H54 (cell line): ENCODE measurements around the gene CBFB.
"Not testable (repeated sequence)": the region's sequence is repeated elsewhere in the genome, so short reads cannot be mapped to it uniquely, and the experiment has no call there.

Experiments
- DNase-seq: peaks from one replicate; pipeline ENCODE4 v3.0.0; 2011; ENCODE audit warnings: low spot score, mixed read lengths; ENCODE audit not compliant: insufficient read length
- FAIRE-seq: peaks from 3 replicates; lab custom pipeline; 2011; peaks lifted over from hg19 to GRCh38; lab: Jason Lieb, UNC
- POLR2A ChIP-seq: IDR thresholded peaks from 2 replicates; pipeline ENCODE4 v1.6.1; 2011; ENCODE audit warnings: low read depth, mild to moderate bottlenecking, low read length

The CBFB gene

DNA sequence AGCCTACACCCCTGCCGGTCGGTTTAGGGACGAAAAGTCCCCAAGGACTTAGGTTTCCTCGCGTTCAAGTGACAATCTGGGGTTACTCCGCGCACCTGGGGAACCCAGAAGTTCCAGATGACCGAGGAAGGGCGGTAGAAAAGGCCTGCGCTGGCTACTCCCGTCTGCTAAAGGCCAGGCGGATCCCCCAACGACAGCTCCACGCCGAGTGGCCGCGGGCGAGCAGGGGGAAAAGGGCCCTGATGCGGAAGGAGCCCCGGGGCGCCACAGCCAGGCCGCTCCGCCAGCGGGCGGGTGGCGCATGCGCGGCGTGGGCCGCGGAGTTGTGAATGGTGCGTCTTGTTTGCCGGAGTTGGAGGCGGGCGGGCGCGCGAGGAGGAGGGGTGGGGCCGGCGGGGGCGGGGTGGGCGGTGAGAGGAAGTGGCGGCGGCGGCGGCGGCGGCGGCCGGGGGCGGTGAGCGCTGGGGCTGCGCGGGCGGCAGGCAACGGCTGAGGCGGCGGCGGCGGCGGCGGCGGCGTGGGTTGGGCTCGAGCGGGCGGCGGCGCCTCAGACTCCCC is at the start of gene CBFB:
TSS of gene CBFB (plus strand) at position 454 of the 558 bp plus-strand sequence. CDS start 259 bp downstream, outside the sequence.
- DNase-seq (peak; percentile 94), FAIRE-seq (no peak)
- TF ChIP-seq POLR2A = peak; percentile 92

DNA sequence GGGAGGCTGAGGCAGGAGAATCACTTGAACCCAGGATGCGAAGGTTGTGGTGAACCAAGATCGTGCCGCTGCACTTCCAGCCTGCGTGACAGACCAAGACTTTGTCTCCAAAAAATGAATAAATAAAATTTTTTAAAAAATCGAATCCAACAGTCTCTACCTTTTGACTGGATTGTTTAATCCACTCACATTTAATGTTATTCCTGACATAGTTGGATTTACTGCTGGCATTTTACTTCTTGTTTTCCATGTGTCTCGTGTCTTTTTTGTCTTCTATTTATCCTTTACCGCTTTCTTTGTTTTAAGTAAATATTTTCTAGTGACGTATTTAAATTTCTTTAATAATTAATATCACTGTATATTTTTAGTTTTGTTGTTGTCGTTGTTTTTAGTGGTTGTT is 45.9 kb upstream of the CBFB start:
- no peak for TF ChIP-seq POLR2A
- no peak for DNase-seq
- no peak for FAIRE-seq

GRCh38 chr16:66984892-66985311 is 44.0 kb upstream of the CBFB start:
- no peak for DNase-seq
- no peak for TF ChIP-seq POLR2A
- FAIRE-seq = no peak

DNA sequence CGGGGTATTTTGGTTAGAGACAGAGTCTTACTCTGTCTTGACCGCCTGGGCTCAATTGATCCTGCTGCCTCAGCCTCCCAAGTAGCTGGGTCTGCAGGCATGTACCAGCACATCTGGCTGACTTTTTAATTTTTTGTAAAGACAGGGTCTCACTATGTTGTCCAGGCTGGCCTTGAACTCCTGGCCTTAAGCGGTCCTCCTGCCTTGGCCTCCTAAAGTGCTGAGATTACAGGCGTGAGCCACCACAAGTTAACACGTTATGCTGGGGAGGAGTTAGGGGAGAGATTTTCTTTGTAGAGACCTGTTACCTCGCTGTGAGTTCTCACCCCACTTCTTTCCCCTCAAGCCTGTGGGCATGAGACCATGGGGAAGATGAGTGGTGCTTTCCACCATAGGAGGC is 42.4 kb upstream of the CBFB start:
- FAIRE-seq = no peak

GRCh38 chr16:66988197-66988788 is 40.7 kb upstream of the CBFB start, which contains the start of gene CES4A:
Gene CES4A, plus strand, starts transcription at chr16:66988589. Its CDS starts 184 bp downstream, at chr16:66988773.
- FAIRE-seq = no peak
- no peak for TF ChIP-seq POLR2A
- no peak for DNase-seq

More for the DNA sequence above, 42.4 kb upstream of the CBFB start:
- no peak for DNase-seq
- TF ChIP-seq POLR2A = no peak

GRCh38 chr16:66991545-66992077 is 37.3 kb upstream of the CBFB start:
- FAIRE-seq (no peak), DNase-seq (no peak)
- no peak for TF ChIP-seq POLR2A

DNA sequence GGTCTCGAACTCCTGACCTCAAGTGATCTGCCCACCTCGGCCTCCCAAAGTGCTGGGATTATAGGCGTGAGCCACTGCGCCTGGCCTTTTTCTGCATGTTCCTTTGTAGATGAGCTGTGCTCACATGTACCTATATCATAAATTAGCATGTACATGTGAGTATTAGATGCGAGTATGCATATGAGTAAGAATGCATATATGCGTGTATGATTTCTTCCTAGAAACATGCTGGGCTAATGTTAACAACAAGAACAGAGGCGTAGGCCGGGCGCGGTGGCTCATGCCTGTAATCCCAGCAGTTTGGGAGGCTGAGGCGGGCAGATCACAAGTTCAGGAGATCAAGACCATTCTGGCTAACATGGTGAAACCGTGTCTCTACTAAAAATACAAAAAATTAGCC is 35.4 kb upstream of the CBFB start:
- not testable (repeated sequence) for DNase-seq

DNA sequence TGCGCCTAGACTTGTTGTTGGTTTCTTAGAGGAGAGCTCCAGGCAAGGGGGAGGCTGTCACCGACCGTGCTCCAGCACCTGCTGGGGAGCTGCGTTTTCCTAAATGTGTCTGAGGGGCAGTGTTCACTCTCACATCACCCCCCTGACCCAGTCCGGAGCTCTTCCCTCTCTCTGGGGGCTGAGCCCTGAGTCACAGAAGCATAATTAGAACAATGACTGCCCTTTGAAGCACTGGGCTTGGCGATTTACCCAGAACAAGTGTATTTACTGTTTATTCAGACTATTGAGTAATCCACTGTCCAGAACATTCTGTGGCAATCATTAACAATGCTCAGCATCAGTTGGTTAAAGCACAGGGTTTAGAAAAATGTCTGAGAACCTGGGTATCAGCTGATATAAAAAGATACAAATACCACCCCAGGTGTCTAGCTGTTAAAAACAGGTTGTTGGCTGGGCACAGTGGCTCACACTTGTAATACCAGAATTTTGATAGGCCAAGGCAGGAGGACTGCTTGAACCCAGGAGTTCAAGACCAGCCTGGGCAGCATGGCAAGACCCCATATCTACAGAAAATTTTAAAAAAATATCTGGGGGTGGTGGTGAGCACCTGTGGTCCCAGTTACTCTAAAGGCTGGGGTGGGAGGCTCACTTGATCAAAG is 32.5 kb upstream of the CBFB start:
- no peak for FAIRE-seq

More for the DNA sequence above, 35.4 kb upstream of the CBFB start:
- FAIRE-seq = not testable (repeated sequence)

GRCh38 chr16:66996983-66997358 is 32.0 kb upstream of the CBFB start:
- FAIRE-seq (no peak), DNase-seq (no peak)
- no peak for TF ChIP-seq POLR2A

More for the DNA sequence above, 32.5 kb upstream of the CBFB start:
- TF ChIP-seq POLR2A = no peak
- DNase-seq = no peak

DNA sequence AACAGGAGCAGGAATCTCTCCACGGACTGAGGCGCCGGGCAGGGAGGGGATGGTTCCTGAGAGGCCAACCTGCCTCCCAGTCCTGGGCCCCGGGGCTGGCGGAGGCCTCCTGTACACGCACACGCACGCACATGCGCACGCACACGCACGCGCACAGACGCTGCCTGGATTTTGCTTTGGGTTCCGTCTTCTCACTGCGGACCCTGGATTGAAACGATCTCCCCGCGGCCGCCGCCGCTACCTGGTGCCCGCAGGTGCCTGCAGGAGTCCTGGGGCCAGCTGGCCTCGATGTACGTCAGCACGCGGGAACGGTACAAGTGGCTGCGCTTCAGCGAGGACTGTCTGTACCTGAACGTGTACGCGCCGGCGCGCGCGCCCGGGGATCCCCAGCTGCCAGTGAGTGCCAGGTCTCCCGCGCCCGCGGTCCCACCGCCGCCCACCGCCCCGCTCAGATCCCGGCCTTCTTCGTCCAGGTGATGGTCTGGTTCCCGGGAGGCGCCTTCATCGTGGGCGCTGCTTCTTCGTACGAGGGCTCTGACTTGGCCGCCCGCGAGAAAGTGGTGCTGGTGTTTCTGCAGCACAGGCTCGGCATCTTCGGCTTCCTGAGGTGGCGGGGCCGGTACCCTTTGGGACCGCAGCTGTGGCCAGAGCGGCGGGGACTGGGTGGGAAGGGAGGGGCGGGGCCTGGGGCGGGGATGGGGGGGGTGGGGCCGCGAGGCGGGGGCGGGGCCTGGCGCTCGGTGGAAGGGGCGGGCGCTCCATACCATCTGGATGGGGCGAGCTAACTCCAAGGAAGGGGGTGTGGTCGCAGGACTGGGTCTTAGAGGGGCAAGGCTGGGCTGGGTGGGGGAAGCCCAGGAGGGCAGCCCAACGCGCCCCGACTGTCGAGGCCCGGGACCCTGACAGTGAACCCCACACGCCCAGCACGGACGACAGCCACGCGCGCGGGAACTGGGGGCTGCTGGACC is 28.3 kb upstream of the CBFB start:
- DNase-seq = no peak
- FAIRE-seq = no peak
- TF ChIP-seq POLR2A = no peak

GRCh38 chr16:67001726-67002125 is 27.2 kb upstream of the CBFB start:
- DNase-seq (no peak), FAIRE-seq (no peak)
- no peak for TF ChIP-seq POLR2A

DNA sequence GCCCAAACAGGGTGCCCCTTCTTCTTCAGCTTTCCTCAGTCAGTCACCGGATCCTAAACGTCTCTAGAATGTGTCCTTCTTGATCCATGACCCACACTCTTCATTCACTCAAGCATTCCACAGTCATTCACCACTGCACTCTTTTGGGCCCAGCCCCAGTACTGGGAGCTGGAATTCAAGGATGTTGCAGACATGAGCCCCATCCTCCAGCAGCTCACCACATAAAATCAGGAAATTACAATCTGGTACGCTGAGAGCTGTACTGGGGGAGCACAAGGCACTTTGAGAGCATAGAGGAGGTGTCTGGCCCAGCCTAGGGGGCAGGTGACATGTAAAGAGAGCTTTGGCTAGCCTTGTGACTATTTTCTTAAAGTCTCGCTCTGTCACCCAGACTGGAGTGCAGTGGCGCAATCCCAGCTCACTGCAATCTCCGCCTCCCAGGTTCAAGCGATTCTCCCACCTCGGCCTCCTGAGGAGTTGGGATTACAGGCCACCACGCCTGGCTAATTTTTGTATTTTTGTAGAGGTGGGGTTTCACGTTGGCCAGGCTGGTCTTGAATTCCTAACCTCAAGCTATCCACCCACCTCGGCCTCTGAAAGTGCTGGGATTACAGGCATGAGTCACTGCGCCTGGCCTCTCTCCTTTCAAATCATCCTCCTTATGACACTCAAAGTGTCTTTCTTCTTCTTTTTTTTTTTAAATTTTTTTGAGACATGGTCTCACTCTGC is 21.9 kb upstream of the CBFB start:
- TF ChIP-seq POLR2A = no peak
- no peak for DNase-seq
- no peak for FAIRE-seq

DNA sequence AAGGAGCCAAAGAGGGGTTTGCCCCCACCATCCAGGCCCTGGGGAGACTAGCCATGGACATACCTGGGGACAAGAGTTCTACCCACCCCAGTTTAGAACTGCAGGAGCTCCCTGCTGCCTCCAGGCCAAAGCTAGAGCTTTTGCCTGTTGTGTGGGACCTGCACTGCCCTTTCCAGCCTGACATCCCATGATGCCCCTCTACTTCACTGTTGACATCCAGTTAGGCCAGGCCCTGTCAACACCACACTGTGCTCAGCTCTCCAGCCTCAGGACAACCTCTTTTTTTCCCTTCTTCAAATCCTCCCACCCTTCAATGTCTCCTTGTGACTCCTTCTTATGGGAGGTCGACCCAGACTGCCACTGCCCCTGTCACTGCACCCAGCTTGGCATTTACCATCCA is 19.8 kb upstream of the CBFB start:
- no peak for DNase-seq
- no peak for TF ChIP-seq POLR2A
- FAIRE-seq = no peak
